ENCODE measurements around the gene NR1I3.
"Not testable (repeated sequence)": the region's sequence is repeated elsewhere in the genome, so short reads cannot be mapped to it uniquely, and the experiment has no call there.

Gene NR1I3

DNA sequence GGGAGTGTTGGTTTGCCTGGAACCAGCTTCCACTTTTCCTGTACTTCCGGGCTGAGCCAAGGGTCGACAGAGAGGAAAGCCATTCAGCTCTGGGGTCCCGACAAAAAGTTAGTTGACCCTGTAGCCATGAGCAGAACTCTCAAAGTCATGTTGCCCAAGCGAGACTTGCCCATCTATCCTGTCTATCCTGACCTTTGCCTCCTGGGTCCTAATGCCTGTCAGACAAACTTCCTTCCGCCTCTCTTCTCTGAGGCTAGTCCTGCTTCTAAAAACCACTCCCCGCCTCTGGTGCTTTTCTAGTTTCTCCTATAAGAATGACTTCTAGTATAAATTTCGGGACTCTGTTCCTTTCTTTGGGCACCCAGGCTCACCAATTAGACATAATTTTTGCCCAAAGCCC is 12.8 kb upstream of the NR1I3 start:
- DNase-seq (ENCODE audit: low spot score), result no peak

DNA sequence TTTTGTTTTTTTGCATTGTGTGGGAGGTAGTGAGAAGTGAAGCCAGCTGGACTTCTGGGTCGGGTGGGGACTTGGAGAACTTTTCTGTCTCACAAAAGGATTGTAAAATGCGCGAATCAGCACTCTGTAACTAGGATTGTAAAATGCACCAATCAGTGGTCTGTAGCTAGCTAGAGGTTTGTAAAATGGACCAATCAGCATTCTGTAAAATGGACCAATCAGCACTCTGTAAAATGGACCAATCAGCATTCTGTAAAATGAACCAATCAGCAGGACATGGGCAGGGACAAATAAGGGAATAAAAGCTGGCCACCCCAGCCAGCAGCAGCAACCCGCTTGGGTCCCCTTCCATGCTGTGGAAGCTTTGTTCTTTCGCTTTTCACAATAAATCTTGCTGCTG is 12.1 kb upstream of the NR1I3 start:
- DNase-seq (ENCODE audit: low spot score), result not testable (repeated sequence)

DNA sequence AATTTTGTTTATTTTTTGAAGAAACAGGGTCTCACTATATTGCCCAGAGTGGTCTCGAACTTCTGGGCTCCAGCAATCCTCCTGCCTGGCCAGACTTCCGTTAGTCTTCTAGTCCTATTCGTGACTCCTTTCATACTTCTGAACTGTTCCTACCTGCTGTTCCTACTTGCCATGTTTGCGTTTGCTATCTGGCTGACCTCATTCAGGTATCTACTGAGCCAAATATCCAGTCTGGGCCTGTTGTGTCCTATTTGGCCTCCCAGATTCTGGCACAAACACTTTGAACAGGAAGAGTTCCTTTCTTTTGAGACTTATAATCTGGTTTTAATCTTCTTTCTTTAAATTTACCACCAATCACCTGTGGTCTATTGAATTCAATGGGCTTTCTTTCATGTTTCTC is 6.9 kb upstream of the NR1I3 start:
- DNase-seq (ENCODE audit: low spot score), result no peak

DNA sequence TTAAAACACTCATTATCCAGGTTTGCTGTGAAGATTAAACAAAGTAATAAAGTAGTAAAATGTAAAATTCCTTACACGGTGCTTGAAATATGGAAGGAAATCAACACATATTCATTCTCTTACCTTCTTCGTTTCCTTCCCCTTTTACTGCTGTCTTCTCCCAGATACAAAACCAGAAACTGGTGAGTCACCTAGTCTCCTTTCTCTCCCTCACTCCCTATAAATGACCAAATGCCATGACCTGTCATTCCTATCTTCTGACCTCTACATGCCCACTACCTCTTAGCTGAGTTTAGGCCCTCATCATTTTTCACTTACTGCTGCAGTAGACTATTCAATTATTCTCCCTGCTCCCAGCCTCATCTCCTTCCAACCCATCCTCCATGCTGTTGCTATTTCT is 4.3 kb upstream of the NR1I3 start:
- no peak for DNase-seq (ENCODE audit: low spot score)

DNA sequence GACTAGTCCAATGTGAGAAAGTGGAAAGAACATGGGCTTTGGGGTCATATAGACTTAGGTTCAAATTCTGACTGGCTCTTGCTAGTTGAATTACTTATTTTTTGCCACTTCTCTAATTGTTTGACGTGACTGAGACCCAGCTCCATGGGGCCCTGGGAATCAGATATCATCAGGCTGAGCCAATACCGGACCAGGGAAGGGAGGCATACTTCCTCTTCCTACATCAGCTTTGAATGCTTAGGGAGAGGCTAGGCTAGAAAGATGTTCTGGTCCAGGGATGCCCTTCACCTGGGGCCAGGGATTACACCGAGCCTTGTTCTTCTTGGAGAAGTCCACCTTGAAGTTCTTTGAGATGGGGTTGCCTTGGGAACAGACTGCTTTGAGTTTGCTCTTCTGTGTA is 3.7 kb upstream of the NR1I3 start:
- DNase-seq (ENCODE audit: low spot score), result no peak

DNA sequence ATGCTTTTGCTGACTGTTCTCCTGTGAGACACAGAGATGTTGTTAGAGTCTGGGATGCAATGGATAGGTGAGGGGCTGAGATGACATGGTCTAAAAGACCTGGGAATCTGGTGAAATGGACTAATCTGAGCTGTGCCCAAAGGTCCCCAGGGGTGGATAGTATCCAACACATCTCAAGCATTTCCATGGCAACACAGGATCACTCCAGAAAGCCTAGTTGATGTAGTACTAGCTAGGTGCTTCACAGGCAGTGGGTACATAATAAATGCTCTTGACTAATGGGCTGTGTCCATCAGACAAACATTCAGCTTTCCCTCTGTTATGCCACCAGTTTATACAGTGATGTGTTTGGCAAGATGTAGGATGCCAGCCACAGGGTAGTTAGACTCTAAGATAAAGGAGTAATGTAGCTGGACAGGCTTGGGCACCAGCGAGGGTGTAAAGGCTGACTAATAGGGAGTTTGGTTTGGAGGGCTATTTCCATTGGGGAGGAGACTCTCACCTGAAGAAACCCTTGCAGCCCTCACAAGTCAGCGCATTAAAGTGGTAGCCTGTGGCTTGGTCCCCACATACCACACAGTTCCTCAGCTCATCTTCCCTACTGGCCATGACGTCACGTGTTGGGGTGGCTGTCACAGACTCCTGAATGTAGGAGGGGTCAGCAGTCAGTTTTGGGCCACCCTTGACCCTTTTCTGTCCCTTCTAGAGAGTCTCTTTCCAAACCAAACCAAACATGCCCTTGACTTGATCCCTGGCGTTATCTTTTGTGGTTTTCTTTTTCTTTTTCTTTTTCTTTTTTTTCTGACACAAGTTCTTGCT is 1.8 kb downstream of the NR1I3 start:
- DNase-seq (ENCODE audit: low spot score), result no peak

DNA sequence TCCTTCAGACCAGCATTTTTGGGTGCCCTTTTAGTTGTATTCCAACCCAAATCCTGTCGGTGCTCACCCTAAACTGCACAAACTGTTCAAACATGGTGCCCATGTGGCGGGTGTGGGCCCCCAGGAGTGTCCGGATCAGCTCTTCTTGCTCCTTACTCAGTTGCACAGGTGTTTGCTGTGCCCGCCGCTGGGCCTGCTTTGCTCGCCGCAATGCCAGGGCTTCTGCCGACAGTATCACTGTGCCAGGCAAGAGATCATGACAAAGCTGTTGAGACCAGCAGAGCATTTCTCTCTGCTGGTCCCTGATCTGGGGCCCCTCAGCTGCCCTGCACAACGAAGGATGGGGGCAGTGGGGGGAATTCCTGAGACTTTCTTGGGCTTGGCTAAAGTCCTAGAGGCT is 4.9 kb downstream of the NR1I3 start:
- no peak for DNase-seq (ENCODE audit: low spot score)

- DNase-seq (ENCODE audit: low spot score), result no peak
Observed at GRCh38 chr1:161230762-161231161, 7.2 kb downstream of the NR1I3 start.

DNA sequence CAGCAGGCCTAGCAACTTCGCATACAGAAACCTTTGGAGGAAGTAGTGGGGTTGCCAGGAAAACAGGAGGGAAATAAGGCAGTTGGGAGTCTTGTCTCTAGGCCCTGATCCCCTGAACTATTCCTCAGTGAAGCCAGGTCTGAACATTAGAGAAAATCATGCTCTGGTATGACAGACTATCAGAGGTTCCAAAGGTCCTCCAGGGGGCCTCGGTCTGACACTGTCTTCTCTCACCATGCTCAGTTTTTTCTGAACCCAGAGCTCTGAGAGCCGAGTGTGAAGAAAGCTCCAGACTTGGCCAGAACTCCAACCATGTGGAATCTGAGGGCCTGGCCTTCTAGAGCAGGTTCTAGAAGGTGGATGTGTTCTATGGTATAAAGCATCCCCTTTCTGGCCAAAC is 8.1 kb downstream of the NR1I3 start:
- DNase-seq (ENCODE audit: low spot score), result no peak

GRCh38 chr1:161228032-161228431 is 10.0 kb downstream of the NR1I3 start:
- no peak for DNase-seq (ENCODE audit: low spot score)

DNA sequence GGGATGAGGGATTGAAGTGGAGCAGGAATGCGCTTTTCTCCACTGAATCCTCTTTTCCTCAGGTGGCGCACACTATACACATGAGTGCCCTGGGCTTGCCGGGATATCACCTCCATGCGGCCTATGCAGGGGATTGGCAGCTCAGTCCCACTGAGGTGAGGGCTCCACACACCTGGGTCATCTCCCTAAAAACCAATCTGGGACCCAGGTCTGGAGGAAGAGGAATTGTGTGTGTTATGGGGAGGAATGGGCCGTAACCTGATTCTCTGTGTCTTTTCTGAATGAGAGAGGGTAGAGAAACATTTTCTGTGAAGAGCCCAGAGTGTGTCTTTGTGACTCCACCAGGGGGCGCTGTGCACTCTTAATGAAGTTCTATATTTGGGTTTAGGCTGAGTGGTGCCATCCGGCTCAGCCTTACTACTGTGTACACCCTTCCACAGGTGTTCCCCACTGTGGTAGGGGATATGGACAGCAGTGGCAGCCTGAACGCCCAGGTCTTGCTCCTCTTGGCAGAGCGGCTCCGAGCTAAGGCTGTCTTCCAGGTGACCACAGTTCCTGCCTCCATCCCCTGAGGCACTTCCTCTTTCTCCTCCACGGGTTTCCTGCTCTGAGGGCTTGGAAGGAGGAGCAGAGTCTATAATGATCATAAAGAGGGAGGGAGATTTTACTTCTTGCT is 10.7 kb downstream of the NR1I3 start:
- DNase-seq (ENCODE audit: low spot score), result peak; percentile 79

- DNase-seq (ENCODE audit: low spot score), result no peak
Observed at GRCh38 chr1:161226759-161227158, 11.2 kb downstream of the NR1I3 start.

DNA sequence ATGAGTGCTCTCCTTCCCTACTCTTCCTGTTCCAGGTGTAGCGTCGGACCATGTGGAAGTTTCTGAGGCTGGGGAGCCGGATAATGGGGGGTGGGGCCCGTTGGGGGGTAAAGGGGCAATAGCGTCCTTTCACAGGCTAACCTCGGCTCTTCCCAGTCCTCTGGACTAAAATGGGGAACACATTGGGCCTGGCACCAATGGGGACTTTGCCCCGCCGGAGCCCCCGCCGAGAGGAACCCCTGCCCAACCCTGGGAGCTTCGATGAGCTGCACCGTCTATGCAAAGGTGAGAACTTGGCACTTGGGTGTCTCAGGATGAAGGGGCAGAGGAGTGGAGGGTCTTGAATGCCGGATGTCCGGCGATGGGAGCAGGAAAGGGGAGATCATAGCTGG is 11.7 kb downstream of the NR1I3 start:
- DNase-seq (ENCODE audit: low spot score), result no peak

DNA sequence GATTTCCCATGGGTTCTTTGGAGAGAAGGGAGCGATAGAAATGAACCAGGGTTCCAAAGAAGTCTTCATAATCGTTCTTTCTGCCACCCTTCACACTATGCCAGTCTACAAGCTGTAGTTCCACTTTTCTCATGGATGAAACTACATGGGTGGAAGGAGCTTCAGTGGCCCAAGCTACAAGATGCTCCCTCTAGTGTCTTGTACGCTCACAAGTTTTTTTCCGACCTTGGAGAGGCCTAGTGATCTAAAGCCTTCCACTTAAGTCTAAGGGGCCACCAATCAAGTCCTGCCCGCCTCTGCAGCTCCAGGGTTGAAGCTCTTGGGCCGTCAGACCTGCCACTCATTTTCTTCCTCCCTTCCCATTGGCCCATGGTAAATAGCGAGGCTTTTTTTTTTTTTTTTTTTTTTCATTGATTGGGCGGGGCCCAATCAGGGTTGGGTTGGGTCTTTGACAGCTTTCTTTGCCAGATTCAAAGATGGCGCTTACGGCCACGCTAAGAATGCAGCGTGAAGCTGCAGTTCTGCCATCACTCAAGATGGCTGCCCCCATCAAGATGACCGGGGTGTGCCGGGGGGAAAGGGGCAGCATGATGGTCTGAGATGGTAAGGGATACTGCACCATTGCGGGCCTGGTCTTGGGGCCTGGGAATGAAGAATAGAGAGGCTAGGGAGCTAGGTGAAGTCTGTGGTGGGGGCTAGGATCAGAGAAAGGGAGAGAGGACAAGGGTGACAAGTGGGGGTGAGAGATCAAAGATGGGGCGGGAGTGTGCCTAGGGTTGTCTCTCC is 12.3 kb downstream of the NR1I3 start, which contains the start of gene TOMM40L:
TOMM40L (plus strand) TSS at position 527 of the 786 bp plus-strand sequence. CDS start 430 bp downstream, outside the sequence.
- DNase-seq (ENCODE audit: low spot score), result peak; percentile 97

GRCh38 chr1:161225178-161225533 is 12.8 kb downstream of the NR1I3 start:
- DNase-seq (ENCODE audit: low spot score), result no peak

DNA sequence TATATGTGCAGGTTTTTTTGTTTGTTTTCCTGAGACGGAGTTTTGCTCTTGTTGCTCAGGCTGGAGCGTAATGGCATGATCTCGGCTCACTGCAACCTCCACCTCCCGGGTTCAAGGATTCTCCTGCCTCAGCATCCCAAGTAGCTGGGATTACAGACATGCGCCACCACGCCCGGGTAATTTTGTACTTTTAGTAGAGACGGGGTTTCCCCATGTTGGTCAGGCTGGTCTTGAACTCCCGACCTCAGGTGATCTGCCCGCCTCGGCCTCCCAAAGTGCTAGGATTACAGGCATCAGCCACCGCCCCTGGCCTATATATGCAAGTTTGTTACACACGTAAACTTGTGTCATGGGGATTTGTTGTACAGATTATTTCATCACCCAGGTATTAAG is 13.3 kb downstream of the NR1I3 start:
- not testable (repeated sequence) for DNase-seq (ENCODE audit: low spot score)

DNA sequence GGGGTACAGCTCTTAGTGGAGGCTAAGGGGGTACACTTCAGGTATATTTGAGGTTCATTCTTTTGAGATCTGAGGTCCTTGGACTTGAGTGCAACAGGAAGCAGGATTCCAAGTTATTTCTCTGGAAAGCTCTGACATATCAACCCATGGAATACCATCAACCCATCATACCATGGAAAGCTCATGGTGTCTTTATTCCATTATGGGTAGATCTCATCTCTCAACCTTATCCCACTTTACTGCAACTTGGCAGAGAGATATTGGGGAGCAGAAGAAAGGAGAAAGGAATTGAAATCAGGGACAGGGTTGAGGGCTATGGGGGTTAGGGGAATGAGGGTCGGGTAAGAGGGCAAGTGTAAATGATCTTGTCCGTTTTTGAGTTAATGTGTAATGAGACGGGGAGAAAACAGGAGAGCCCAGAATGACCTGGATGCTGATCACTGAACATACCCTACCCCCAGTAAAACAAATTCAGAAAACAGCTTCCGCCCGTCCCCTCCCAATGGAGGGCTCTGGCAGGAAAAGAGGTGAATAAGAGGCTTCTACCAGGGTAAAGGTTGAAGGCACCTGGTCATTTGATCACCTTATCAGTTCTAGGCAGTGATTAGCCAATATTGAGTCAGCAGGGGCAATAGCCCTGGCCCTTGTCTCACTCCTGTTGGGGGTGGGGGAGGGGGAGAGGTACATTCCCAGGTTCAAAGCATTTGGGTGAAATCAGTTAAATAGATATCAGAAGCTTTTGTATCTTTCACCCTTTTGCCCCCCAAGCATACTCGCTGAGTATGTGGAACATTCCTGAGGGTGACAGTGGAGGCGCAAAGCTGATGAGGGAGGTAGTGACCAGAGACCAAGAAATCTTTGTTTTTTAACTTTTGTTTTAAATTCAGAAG is 14.0 kb downstream of the NR1I3 start:
- DNase-seq (ENCODE audit: low spot score), result no peak

DNA sequence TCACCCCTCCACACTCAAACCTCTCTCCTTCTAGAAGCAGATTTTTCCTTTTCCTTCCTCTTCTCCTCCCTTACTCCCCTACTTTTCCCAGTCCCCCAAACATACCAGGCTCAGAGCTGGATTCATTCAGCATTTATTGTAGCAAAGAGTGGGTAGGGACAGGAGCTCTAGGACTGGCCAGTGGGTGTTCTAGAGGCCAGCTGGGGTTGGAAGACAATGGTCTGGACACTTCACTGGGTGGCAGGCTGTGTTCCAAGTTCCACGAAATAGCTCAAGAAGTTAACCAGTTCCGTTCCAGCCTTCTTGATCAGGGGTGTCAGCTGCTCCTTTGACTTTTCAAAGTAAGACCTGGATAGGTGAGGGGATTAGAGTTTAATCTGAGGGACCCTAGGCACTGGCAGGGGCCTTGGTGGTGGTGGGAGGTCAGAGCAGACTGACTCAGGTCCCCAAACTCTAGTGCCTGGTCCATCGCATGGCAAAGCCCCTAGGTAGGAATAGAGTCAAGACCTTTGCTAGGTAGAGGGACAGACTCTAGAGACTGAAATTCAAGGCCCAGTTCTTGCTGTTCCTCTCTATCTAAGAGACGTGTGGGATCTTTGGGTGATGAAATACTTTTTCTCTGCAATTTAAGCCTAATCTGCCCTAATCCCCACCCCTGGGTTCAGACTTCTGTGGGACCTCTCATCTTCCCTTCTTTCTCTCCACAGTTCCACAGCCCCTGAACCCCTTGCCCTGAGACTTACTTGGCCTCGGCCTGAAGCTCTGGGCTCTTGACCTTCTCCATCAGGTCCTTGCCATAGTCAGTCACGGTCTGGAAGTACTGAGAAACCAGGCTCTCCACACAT is 15.6 kb downstream of the NR1I3 start:
- no peak for DNase-seq (ENCODE audit: low spot score)

GRCh38 chr1:161220002-161220401 is 18.0 kb downstream of the NR1I3 start:
- DNase-seq (ENCODE audit: low spot score), result no peak

DNA sequence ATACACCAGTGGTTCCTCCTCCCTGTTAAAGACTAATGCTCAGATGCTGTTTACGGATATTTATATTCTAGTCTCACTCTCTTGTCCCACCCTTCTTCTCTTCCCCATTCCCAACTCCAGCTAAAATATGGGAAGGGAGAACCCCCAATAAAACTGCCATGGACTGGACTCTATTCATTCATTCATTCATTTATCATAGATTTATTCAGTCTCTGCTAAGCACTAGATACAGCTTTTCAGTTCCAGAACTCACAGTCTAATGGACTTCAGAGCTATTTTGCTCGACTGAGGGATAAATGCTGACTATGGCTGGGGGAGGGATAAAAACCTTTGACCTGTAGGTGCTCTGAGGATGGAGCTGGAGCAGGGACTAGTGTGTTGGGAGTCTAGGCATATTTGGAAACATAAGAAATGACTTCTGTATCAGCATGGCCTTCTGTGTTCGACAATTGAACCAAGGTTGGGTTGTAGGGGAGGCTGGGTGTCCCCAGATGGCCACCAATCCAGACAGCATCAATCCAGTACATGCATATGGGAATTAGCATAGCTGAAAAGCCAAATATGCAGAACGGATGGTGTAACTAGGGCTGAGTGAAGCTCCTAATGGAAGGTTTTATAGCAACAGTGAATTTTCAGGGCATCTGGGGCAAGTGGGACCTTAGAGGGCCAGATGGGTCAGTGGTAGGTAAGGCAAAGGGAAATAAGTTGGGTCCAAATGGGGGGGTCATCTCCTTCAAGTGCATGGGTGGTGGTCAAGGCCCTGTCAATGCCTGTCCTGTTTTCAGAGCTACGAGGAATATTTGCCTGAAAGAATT is 18.7 kb downstream of the NR1I3 start:
- no peak for DNase-seq (ENCODE audit: low spot score)

Measured in AG20443 (cell line).